Progenitor cell of endocrine pancreas (in vitro differentiated cells): Measurements from ENCODE around the gene EPRS1. TPM values are rescaled to one million over a fixed set of nuclear protein-coding genes. Genes with fewer than 3 reads are reported as not detected.

Source experiments
- DNase-seq: peaks from one replicate; pipeline ENCODE4 v3.0.0; 2021; ENCODE audit warnings: low spot score; ENCODE audit not compliant: unreplicated experiment
- H3K27ac Mint-ChIP-seq: 2 replicates; pipeline ENCODE4 v1.8.0; 2021; ENCODE audit warnings: mild to moderate bottlenecking, moderate library complexity, mixed read lengths
- H3K27me3 Mint-ChIP-seq: 2 replicates; pipeline ENCODE4 v1.8.0; 2021; ENCODE audit warnings: mixed read lengths
- H3K36me3 Mint-ChIP-seq: 2 replicates; pipeline ENCODE4 v1.8.0; 2022; ENCODE audit warnings: mixed read lengths; ENCODE audit not compliant: insufficient read depth
- H3K4me1 Mint-ChIP-seq: 2 replicates; pipeline ENCODE4 v1.8.0; 2021; ENCODE audit warnings: low read depth, mixed read lengths
- H3K4me3 Mint-ChIP-seq: 2 replicates; pipeline ENCODE4 v1.8.0; 2021; ENCODE audit warnings: low read depth, mild to moderate bottlenecking, moderate library complexity, mixed read lengths
- H3K9me3 Mint-ChIP-seq: 2 replicates; pipeline ENCODE4 v1.8.0; 2021; ENCODE audit warnings: low read depth, mixed read lengths
- total RNA-seq: library from RNA; stranded (reverse); gene quantifications from 2 replicates; pipeline ENCODE4 v1.2.1, GENCODE V29; 2021
- TF ChIP-seq, protein P1 (sequence below): fragments of 200-600 bp; sonication (generic); IDR thresholded peaks from one replicate; pipeline ENCODE4 v1.5.0; 2021; ENCODE audit warnings: antibody characterized with exemption, mild to moderate bottlenecking; ENCODE audit not compliant: unreplicated experiment

Gene EPRS1
- total RNA-seq, 1 donor from 2014 or later: 103 TPM

DNA sequence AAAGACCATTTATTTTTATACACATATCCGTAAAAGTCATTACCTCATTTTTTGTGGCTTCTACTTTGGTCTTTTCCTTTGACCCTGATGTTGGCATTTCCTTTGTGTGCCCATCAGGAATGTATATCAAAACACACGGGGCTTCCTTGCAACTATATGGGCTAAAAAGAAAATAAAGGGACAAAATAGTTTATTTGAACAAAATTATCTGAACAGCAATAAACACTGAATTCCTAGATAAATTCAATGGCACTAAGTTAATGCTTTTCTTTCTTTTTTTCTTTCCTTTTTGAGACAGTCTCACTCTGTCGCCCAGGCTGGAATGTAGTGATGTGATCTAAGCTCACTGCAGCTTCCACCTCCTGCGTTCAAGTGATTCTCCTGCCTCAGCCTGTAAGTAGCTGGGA, 45.2 kb downstream of the EPRS1 start:
- no peaks in the 10 kb centered on the region for H3K9me3 Mint-ChIP-seq
- no peaks in the 10 kb centered on the region for H3K27me3 Mint-ChIP-seq
- H3K27ac Mint-ChIP-seq: no peak overlapping the region
- TF ChIP-seq, protein P1, sequence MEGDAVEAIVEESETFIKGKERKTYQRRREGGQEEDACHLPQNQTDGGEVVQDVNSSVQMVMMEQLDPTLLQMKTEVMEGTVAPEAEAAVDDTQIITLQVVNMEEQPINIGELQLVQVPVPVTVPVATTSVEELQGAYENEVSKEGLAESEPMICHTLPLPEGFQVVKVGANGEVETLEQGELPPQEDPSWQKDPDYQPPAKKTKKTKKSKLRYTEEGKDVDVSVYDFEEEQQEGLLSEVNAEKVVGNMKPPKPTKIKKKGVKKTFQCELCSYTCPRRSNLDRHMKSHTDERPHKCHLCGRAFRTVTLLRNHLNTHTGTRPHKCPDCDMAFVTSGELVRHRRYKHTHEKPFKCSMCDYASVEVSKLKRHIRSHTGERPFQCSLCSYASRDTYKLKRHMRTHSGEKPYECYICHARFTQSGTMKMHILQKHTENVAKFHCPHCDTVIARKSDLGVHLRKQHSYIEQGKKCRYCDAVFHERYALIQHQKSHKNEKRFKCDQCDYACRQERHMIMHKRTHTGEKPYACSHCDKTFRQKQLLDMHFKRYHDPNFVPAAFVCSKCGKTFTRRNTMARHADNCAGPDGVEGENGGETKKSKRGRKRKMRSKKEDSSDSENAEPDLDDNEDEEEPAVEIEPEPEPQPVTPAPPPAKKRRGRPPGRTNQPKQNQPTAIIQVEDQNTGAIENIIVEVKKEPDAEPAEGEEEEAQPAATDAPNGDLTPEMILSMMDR: no peak
- peaks cover 24% of the 10 kb centered on the region for H3K36me3 Mint-ChIP-seq
- peaks cover 2% of the 10 kb centered on the region for H3K4me1 Mint-ChIP-seq
- no peak for DNase-seq
- H3K4me3 Mint-ChIP-seq: no peak overlapping the region

DNA sequence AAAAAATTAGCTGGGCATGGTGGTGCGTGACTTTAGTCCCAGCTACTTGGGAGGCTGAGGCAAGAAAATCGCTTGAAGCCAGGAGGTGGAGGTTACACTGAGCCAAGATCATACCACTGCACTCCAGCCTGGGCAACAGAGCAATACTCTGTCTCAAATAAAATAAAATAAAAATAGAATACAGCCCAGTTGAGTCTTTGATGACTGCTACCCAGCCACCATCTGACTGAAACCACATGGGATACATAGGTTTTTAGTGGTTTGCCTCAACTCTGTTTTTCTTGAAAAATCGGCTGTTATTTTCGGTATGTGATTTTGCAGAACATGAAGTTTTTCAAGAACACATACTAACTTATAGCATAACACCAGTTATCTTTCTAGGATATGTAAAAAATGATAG, 46.5 kb downstream of the EPRS1 start:
- no peaks in the 10 kb centered on the region for H3K27me3 Mint-ChIP-seq
- no peaks in the 10 kb centered on the region for H3K9me3 Mint-ChIP-seq
- H3K36me3 Mint-ChIP-seq: peaks cover 31% of the 10 kb centered on the region
- H3K4me1 Mint-ChIP-seq: peaks cover 2% of the 10 kb centered on the region
- H3K27ac Mint-ChIP-seq: no peak overlapping the region
- TF ChIP-seq, protein P1: no peak
- no peak for DNase-seq
- H3K4me3 Mint-ChIP-seq: no peak overlapping the region

Other genes starting within 250 kb of the EPRS1 start
- 1.1 and 1.2 TPM in 2 replicates for gene SLC30A10, start 117.9 kb downstream of the EPRS1 start, total RNA-seq
- 27.1 and 27.6 TPM in 2 replicates for gene BPNT1, start 43.3 kb upstream of the EPRS1 start, total RNA-seq
- gene IARS2, start 47.6 kb upstream of the EPRS1 start, total RNA-seq: 60.7 and 64.7 TPM in 2 replicates
- 47.5 and 47.9 TPM in 2 replicates for gene RAB3GAP2, start 225.9 kb upstream of the EPRS1 start, total RNA-seq